SU-DHL-6 (cell line): ENCODE measurements around the gene TUBGCP4.

Experiments used
- H2AFZ ChIP-seq: fragments of 200-600 bp; sonication (generic); 2 replicates; pipeline ENCODE4 v1.6.1; 2014; ENCODE audit warnings: low read depth, mild to moderate bottlenecking, moderate library complexity, mixed read lengths, antibody characterized with exemption, low read length; ENCODE audit not compliant: severe bottlenecking
- H3F3A ChIP-seq: fragments of 200-600 bp; shearing (Covaris generic); 2 replicates; pipeline ENCODE4 v1.6.0; 2016; ENCODE audit warnings: antibody characterized with exemption, mild to moderate bottlenecking; ENCODE audit not compliant: insufficient read depth
- H3K27ac ChIP-seq: fragments of 200-600 bp; sonication (generic); 2 replicates; pipeline ENCODE4 v1.5.1; 2016; ENCODE audit warnings: low read depth, mild to moderate bottlenecking, low read length, moderate library complexity, mixed read lengths
- H3K27me3 ChIP-seq: fragments of 200-600 bp; sonication (generic), shearing (Covaris generic); 2 replicates; pipeline ENCODE4 v1.6.0; 2014; ENCODE audit warnings: mild to moderate bottlenecking, low read length
- H3K36me3 ChIP-seq: fragments of 200-600 bp; sonication (generic); 2 replicates; pipeline ENCODE4 v1.6.1; 2014; ENCODE audit warnings: mild to moderate bottlenecking, low read length, mixed read lengths
- H3K4me2 ChIP-seq: fragments of 300-600, 200-600 bp; shearing (Covaris generic), sonication (generic); 2 replicates; pipeline ENCODE4 v1.6.0; 2014; ENCODE audit warnings: low read length, low read depth, mild to moderate bottlenecking; ENCODE audit not compliant: poor library complexity, severe bottlenecking
- H3K4me3 ChIP-seq: fragments of 200-600 bp; sonication (generic); 2 replicates; pipeline ENCODE4 v1.5.1; 2014; ENCODE audit warnings: antibody characterized with exemption, low read length, mild to moderate bottlenecking, mixed read lengths; ENCODE audit not compliant: insufficient read depth, poor library complexity, severe bottlenecking
- H3K79me2 ChIP-seq: fragments of 200-600 bp; sonication (generic); 2 replicates; pipeline ENCODE4 v1.6.1; 2014; ENCODE audit warnings: mild to moderate bottlenecking, low read length, moderate library complexity; ENCODE audit not compliant: insufficient read depth
- H3K9ac ChIP-seq: fragments of 200-600 bp; sonication (generic); 2 replicates; pipeline ENCODE4 v1.7.0; 2014; ENCODE audit warnings: mild to moderate bottlenecking, low read length
- H3K9me2 ChIP-seq: fragments of 200-600 bp; sonication (generic); replicated peaks from 2 replicates; pipeline ENCODE4 v1.6.1; 2014; ENCODE audit warnings: low read length; ENCODE audit not compliant: insufficient read depth
- H3K9me3 ChIP-seq: fragments of 200-600 bp; sonication (generic); 2 replicates; pipeline ENCODE4 v1.6.1; 2014; ENCODE audit warnings: low read length, mixed read lengths; ENCODE audit not compliant: insufficient read depth
- H4K20me1 ChIP-seq: fragments of 200-600 bp; sonication (generic); 2 replicates; pipeline ENCODE4 v1.6.1; 2014; ENCODE audit warnings: low read depth, mild to moderate bottlenecking, antibody characterized with exemption, low read length, moderate library complexity, mixed read lengths
- EZH2phosphoT487 ChIP-seq: fragments of 200-600 bp; sonication (generic), shearing (Covaris generic); conservative IDR thresholded peaks from 2 replicates; pipeline ENCODE4 v1.6.1; 2018; ENCODE audit warnings: mild to moderate bottlenecking, antibody characterized with exemption, low read length, moderate library complexity, mixed read lengths
- TF ChIP-seq, protein P1 (sequence below): fragments of 200-600 bp; sonication (generic); IDR thresholded peaks from one replicate; pipeline ENCODE4 v1.5.1; 2017; ENCODE audit warnings: antibody characterized with exemption, mild to moderate bottlenecking, low read length, moderate library complexity; ENCODE audit not compliant: insufficient read depth, poor library complexity, severe bottlenecking

TUBGCP4 gene

DNA sequence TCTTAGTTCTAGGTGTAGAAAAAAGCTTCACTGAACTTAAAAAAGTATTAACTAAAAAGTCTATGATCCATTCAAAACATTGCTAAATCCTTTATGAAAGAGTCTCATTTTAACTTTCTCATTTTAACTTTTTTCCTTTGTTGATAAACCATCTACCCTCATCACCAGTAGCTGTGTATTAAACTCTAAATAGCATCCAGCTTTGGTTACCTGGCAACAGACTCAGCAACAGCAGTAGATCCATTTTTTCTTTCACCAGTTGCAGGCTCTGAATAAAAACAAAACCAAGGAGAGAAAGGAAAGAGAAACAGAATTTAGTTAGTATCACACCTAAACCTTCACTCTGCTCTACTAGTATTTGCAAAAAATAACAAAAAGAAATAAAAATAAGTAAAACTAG is 70.4 kb downstream of the TUBGCP4 start:
- Histone ChIP-seq H3K9me2 (no peaks in the 10 kb centered on the region), H3K79me2 (no peaks in the 10 kb centered on the region), H3K9me3 (no peaks in the 10 kb centered on the region), H3K36me3 (peaks cover 7% of the 10 kb centered on the region; the same call in 1 of the 2 replicates), H3K4me3 (no peak overlapping the region), H4K20me1 (no peaks in the 10 kb centered on the region), H3F3A (peaks cover 4% of the 10 kb centered on the region; the same call in 1 of the 2 replicates), H3K9ac (no peak overlapping the region), H3K27ac (no peak overlapping the region), H3K27me3 (no peaks in the 10 kb centered on the region), H3K4me2 (no peak overlapping the region), H2AFZ (no peak overlapping the region)
- TF ChIP-seq, protein P1, sequence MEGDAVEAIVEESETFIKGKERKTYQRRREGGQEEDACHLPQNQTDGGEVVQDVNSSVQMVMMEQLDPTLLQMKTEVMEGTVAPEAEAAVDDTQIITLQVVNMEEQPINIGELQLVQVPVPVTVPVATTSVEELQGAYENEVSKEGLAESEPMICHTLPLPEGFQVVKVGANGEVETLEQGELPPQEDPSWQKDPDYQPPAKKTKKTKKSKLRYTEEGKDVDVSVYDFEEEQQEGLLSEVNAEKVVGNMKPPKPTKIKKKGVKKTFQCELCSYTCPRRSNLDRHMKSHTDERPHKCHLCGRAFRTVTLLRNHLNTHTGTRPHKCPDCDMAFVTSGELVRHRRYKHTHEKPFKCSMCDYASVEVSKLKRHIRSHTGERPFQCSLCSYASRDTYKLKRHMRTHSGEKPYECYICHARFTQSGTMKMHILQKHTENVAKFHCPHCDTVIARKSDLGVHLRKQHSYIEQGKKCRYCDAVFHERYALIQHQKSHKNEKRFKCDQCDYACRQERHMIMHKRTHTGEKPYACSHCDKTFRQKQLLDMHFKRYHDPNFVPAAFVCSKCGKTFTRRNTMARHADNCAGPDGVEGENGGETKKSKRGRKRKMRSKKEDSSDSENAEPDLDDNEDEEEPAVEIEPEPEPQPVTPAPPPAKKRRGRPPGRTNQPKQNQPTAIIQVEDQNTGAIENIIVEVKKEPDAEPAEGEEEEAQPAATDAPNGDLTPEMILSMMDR = no peak
- no peak for TF ChIP-seq EZH2phosphoT487

DNA sequence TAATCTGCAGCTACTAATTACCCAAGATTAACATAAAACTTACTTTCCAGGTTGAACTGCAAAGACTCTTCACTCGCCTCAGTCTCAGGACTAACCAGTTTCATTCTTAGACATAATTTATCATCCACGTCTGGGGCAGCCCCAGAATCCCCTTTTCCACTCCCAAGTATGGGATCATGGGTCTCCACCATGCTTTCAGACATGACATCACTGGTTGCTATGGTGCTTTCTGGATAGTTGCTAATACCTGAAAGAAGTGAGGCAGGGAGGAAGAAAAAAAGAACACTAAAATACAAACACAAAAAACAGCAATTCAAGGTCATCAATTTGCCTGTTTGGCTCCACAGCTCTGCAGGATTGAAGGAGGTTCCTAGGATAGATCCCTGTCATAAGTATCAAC is 75.4 kb downstream of the TUBGCP4 start:
- H3K9me3 ChIP-seq = no peaks in the 10 kb centered on the region
- 0 out of 2 replicates have a peak, but pooled peaks cover 4% of the 10 kb centered on the region for H3K79me2 ChIP-seq
- H2AFZ ChIP-seq = no peak overlapping the region
- peaks cover under 1% of the 10 kb centered on the region; the same call in 1 of the 2 replicates for H3K36me3 ChIP-seq
- no peaks in the 10 kb centered on the region for H3K9me2 ChIP-seq
- H3K4me3 ChIP-seq = no peak overlapping the region
- H3K27ac ChIP-seq = no peak overlapping the region
- no peak overlapping the region for H3K9ac ChIP-seq
- TF ChIP-seq, protein P1 = no peak
- no peak for TF ChIP-seq EZH2phosphoT487
- H3K4me2 ChIP-seq = no peak overlapping the region
- H3K27me3 ChIP-seq = no peaks in the 10 kb centered on the region
- H4K20me1 ChIP-seq = no peaks in the 10 kb centered on the region
- peaks cover 2% of the 10 kb centered on the region; the same call in 1 of the 2 replicates for H3F3A ChIP-seq

DNA sequence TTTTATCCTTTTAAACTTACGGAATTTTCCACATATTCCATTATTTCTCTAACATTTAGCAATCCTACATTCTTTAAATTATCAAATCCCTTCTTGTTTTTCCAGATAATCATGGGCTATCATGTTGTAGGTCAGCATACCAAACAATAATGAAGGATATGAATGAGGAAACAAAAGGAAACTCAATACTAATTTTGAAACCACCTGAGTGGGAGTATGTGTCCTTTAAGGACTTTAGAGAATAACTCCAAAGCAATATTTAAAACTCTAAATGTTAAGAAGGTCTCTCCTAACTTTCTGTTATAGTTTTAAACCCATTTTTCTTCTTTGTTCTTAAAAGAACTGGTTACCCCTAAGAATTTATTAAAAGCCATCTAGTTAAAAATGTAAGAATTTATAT is 79.1 kb downstream of the TUBGCP4 start:
- no peak overlapping the region for H3K9ac ChIP-seq
- TF ChIP-seq, protein P1 = no peak
- H3K9me2 ChIP-seq = no peaks in the 10 kb centered on the region
- no peaks in the 10 kb centered on the region for H3K27me3 ChIP-seq
- 0 out of 2 replicates have a peak, but pooled peaks cover 4% of the 10 kb centered on the region for H3K79me2 ChIP-seq
- no peaks in the 10 kb centered on the region for H3K9me3 ChIP-seq
- no peak overlapping the region for H3K27ac ChIP-seq
- H3K4me3 ChIP-seq = no peak overlapping the region
- H3K4me2 ChIP-seq = no peak overlapping the region
- H2AFZ ChIP-seq = no peak overlapping the region
- H4K20me1 ChIP-seq = no peaks in the 10 kb centered on the region
- no peaks in the 10 kb centered on the region for H3F3A ChIP-seq
- H3K36me3 ChIP-seq = peaks cover 5% of the 10 kb centered on the region; the same call in 1 of the 2 replicates
